NCI-H69 (cell line): ENCODE data around the gene NR1D1.
"Not testable (repeated sequence)": the region's sequence is repeated elsewhere in the genome, so short reads cannot be mapped to it uniquely, and the experiment has no call there.

Experiments used
- DNase-seq: peaks from one replicate; lab custom pipeline; 2025; lab: John Stamatoyannopoulos, UW

The NR1D1 gene

GRCh38 chr17:40100419-40100668, at the start of gene NR1D1:
Gene NR1D1 (minus strand): TSS chr17:40100589. CDS start chr17:40100094, 495 bp downstream.
- no peak for DNase-seq

- DNase-seq: no peak
These were observed 48.1 kb upstream of the NR1D1 start for GRCh38 chr17:40148527-40148926.

- no peak for DNase-seq
These were observed 45.1 kb upstream of the NR1D1 start for GRCh38 chr17:40145476-40145875.

- DNase-seq: not testable (repeated sequence)
These were observed 42.8 kb upstream of the NR1D1 start for GRCh38 chr17:40143166-40143565.

GRCh38 chr17:40139566-40140058, 39.2 kb upstream of the NR1D1 start:
- DNase-seq: no peak

GRCh38 chr17:40135817-40136216, 35.4 kb upstream of the NR1D1 start:
- no peak for DNase-seq

GRCh38 chr17:40134184-40134583, 33.8 kb upstream of the NR1D1 start:
- no peak for DNase-seq

- DNase-seq: no peak
These were observed 30.1 kb upstream of the NR1D1 start for GRCh38 chr17:40130352-40131042.

- DNase-seq: no peak
These were observed 29.1 kb upstream of the NR1D1 start for GRCh38 chr17:40129498-40129897.

- DNase-seq: peak; percentile 65
These were observed 24.1 kb upstream of the NR1D1 start for GRCh38 chr17:40124279-40125141.

- no peak for DNase-seq
These were observed 23.4 kb upstream of the NR1D1 start for GRCh38 chr17:40123811-40124114.

GRCh38 chr17:40122999-40123810, 22.8 kb upstream of the NR1D1 start:
- DNase-seq: peak; percentile 69

GRCh38 chr17:40122136-40122998, 22.0 kb upstream of the NR1D1 start:
- DNase-seq: peak; percentile 73

GRCh38 chr17:40121181-40122135, 21.1 kb upstream of the NR1D1 start, which contains the start of gene MSL1:
Gene MSL1 (plus strand): TSS chr17:40121971. CDS start chr17:40122613, 642 bp downstream.
- DNase-seq: peak; percentile 81

GRCh38 chr17:40115101-40115436, 14.7 kb upstream of the NR1D1 start:
- no peak for DNase-seq

GRCh38 chr17:40113907-40114245, 13.5 kb upstream of the NR1D1 start:
- DNase-seq: no peak

- DNase-seq: peak; percentile 92
These were observed 12.9 kb upstream of the NR1D1 start for GRCh38 chr17:40113110-40113906.

- peak; percentile 41 for DNase-seq
These were observed 12.3 kb upstream of the NR1D1 start for GRCh38 chr17:40112718-40113109.

- DNase-seq: peak; percentile 13
These were observed 11.9 kb upstream of the NR1D1 start for GRCh38 chr17:40112191-40112711.
